CD4-positive, alpha-beta memory T cell (primary cell): ENCODE results near the gene STKLD1. TPM values are rescaled to one million over a fixed set of nuclear protein-coding genes. Genes with fewer than 3 reads are reported as not detected.

Source experiments
- CTCF ChIA-PET: fragments of 350-600 bp; sonication (Branson Sonifier 250); formaldehyde crosslinking; loops from one replicate; lab custom pipeline; 2021; ENCODE audit warnings: inconsistent platforms; ENCODE audit not compliant: partially characterized antibody; lab: Charles Lee
- POLR2A ChIA-PET: fragments of 350-600 bp; sonication (Branson Sonifier 250); formaldehyde crosslinking; loops from one replicate; lab custom pipeline; 2021; ENCODE audit not compliant: partially characterized antibody; lab: Charles Lee
- DNase-seq, 5 donors: peaks; one replicate each; pipeline versions ENCODE4 v3.0.0 to v3.0.0-alpha.2; 2020 to 2022; ENCODE audit warnings: mixed read lengths in 1 of 5
- H3K27ac ChIP-seq: one replicate; pipeline ENCODE4 v1.7.0; 2013; ENCODE audit warnings: low read depth, low read length
- H3K27me3 ChIP-seq: 2 replicates; pipeline ENCODE4 v1.7.0; 2013; ENCODE audit warnings: mild to moderate bottlenecking, low read length, moderate library complexity; ENCODE audit not compliant: insufficient read depth
- H3K36me3 ChIP-seq: 2 replicates; pipeline ENCODE4 v1.7.0; 2013; ENCODE audit warnings: mild to moderate bottlenecking, low read length, moderate library complexity; ENCODE audit not compliant: insufficient read depth
- H3K4me1 ChIP-seq: 2 replicates; pipeline ENCODE4 v1.7.0; 2013; ENCODE audit warnings: mild to moderate bottlenecking, low read length, moderate library complexity; ENCODE audit not compliant: insufficient read depth
- H3K4me3 ChIP-seq, 2 donors: one replicate each; pipeline ENCODE4 v1.7.0; 2013; ENCODE audit warnings: low read length in 2 of 2, mild to moderate bottlenecking in 1 of 2
- H3K9me3 ChIP-seq, 2 donors: one replicate each; pipeline ENCODE4 v1.7.0; 2013; ENCODE audit warnings: low read length in 2 of 2, control low read depth in 1 of 2; ENCODE audit not compliant: control insufficient read depth in 1 of 2
- H3K27ac Mint-ChIP-seq, 7 donors: one replicate each; pipeline ENCODE4 v1.8.0; 2020 to 2021; ENCODE audit warnings: mixed read lengths in 7 of 7, mild to moderate bottlenecking in 6 of 7, inconsistent platforms in 3 of 7, moderate library complexity in 3 of 7
- H3K27me3 Mint-ChIP-seq, 2 donors: one replicate each; pipeline ENCODE4 v1.8.0; 2020 to 2021; ENCODE audit warnings: mixed read lengths in 2 of 2
- H3K36me3 Mint-ChIP-seq, 2 donors: one replicate each; pipeline ENCODE4 v1.8.0; 2020 to 2021; ENCODE audit warnings: mixed read lengths in 2 of 2, inconsistent platforms in 1 of 2, mild to moderate bottlenecking in 1 of 2
- H3K4me1 Mint-ChIP-seq, 4 donors: one replicate each; pipeline ENCODE4 v1.8.0; 2020 to 2021; ENCODE audit warnings: mixed read lengths in 4 of 4, mild to moderate bottlenecking in 1 of 4
- H3K4me3 Mint-ChIP-seq, 8 donors: one replicate each; pipeline ENCODE4 v1.8.0; 2020 to 2021; ENCODE audit warnings: mixed read lengths in 8 of 8, mild to moderate bottlenecking in 7 of 8, moderate library complexity in 6 of 8, inconsistent platforms in 3 of 8
- H3K9me3 Mint-ChIP-seq, 8 donors: one replicate each; pipeline ENCODE4 v1.8.0; 2020 to 2021; ENCODE audit warnings: mixed read lengths in 8 of 8, mild to moderate bottlenecking in 5 of 8, inconsistent platforms in 3 of 8, moderate library complexity in 1 of 8
- intact Hi-C: fragments of 100-400 bp; cut with micrococcal nuclease; formaldehyde crosslinking; loops from one replicate; pipeline ENCODE4 v1.15.1; 2023
- polyA plus RNA-seq, 2 donors: library from polyadenylated mRNA; unstranded; fragments of 300-500 nt; fragmentation: Illumina TruSeq; gene quantifications; one replicate each; pipeline ENCODE4 v1.2.3, GENCODE V29; 2021
- total RNA-seq, 2 experiments: library from RNA; stranded (reverse); gene quantifications; one replicate each; pipeline ENCODE4 v1.2.3, GENCODE V29; 2021

The STKLD1 gene
- total and polyA plus RNA-seq, 4 experiments from 2014 or later = 1.4 to 2.1 (median 1.5) TPM; not detected in 1

DNA sequence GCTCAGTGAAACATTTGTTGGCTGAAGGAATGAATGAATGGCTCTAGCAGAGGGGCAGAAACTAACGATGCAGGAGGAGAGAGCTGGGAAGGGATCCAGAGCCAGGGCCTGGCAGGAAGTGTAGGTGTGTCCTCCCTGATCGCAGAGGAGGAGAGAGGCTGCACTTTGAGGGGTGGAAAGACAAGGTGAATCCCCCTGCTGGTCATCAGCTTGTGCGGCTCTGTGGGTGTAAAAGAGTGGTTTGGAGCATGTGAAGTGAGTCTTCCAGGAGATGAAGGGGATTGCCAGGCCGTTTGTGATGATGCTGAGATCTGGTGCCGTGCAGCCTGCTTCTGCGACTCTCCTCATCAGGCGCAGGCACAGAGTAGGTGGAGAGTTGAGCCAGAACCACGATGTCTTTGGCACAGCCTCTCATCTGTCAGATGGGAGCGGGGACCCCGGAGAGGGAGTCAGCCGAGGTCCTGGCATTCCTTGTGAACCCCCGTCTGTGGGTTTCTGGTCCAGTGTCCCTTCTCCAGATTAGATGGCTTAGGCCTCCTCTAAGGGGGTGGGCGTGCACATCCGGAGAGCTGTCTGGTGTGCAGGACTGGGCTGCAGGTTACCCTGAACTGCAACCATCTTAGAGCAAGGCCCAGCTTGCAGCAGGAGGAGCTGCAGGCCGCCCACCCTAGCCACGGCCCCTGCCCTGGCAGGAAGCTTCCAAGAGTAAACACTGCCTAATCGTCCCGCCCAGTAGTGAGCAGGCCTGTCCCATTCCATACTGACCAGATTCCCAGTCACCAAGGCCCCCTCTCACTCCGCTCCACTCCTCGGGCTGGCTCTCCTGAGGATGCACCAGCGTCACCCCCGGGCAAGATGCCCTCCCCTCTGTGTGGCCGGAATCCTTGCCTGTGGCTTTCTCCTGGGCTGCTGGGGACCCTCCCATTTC is 45.7 kb downstream of the STKLD1 start, which contains the start of gene ADAMTS13:
Gene ADAMTS13 (plus strand): TSS at position 753 of the 928 bp plus-strand sequence. CDS start 77 bp downstream, at position 830.
- Mint-ChIP-seq H3K4me1 (peaks cover 16 to 40% (median 25%) of the 10 kb centered on the region in 4 donors), H3K27me3 (peaks cover 4 to 5% of the 10 kb centered on the region in 2 donors), H3K4me3 (no peak within 1 kb of the TSS), H3K36me3 (peaks cover 0 to 3% of the 10 kb centered on the region in 2 donors), H3K27ac (peak within 1 kb of the TSS in 6 of 7 donors; percentile 40 to 77 (median 58)), H3K9me3 (peaks cover 0 to 2% (median 0%) of the 10 kb centered on the region in 8 donors)
- Histone ChIP-seq H3K27ac (no peak within 1 kb of the TSS), H3K9me3 (no peaks in the 10 kb centered on the region), H3K36me3 (no peaks in the 10 kb centered on the region), H3K4me3 (no peak within 1 kb of the TSS), H3K4me1 (peaks cover 5% of the 10 kb centered on the region), H3K27me3 (peaks cover 6% of the 10 kb centered on the region)
- intact Hi-C loops = no loop called here
- CTCF ChIA-PET = no interaction called here
- DNase-seq = peak in 1 of 5 donors; percentile 55
- POLR2A ChIA-PET = no interaction called here

DNA sequence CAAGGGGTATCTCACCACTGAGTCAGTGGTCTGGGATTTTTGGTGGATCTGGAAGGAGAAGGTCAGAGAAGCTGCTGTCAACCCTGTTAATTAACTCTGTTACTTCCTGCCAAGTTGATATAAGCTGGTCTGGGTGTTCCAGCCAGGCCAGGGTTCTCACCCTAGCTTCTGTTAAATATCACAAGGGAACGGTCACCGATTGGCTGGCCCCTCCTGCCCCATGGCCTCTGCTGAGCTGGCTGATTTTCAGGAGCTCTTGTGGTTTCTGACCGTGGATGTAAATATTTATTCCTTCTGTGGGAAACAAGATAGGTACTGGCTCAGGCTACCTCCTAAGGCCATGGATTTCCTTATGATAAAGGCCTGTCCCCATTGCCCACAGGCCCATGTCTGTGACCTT is 47.0 kb downstream of the STKLD1 start:
- H3K27ac Mint-ChIP-seq = peak overlapping the region in 1 of 7 donors; percentile 50
- H3K9me3 ChIP-seq = no peaks in the 10 kb centered on the region
- peaks cover 0 to 2% (median 0%) of the 10 kb centered on the region in 8 donors for H3K9me3 Mint-ChIP-seq
- H3K27me3 Mint-ChIP-seq = peaks cover 9 to 13% of the 10 kb centered on the region in 2 donors
- H3K4me3 Mint-ChIP-seq = no peak overlapping the region
- ChIA-PET POLR2A (no interaction called here), CTCF (no interaction called here)
- intact Hi-C loops = no loop called here
- no peak overlapping the region for H3K27ac ChIP-seq
- no peaks in the 10 kb centered on the region for H3K36me3 ChIP-seq
- H3K4me3 ChIP-seq = no peak overlapping the region
- DNase-seq = no peak
- H3K4me1 Mint-ChIP-seq = peaks cover 14 to 31% (median 23%) of the 10 kb centered on the region in 4 donors
- H3K36me3 Mint-ChIP-seq = no peaks in the 10 kb centered on the region
- H3K4me1 ChIP-seq = no peaks in the 10 kb centered on the region
- peaks cover 6% of the 10 kb centered on the region for H3K27me3 ChIP-seq

DNA sequence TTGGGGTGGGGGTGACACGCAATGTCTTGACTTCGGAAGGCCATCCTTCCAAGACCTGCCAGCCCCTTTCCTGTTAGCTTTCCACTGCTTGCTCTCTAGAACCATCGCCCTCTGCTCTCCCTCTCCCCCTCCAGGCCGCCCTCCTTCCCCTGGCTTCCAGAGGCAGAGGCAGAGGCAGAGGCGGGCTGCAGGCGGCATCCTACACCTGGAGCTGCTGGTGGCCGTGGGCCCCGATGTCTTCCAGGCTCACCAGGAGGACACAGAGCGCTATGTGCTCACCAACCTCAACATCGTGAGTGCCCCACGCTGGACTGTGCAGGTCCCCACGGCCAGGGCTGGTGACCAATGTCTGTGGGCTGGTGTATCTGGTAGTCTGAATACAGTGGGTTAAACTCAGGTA is 48.0 kb downstream of the STKLD1 start:
- H3K4me1 Mint-ChIP-seq = peaks cover 10 to 21% (median 17%) of the 10 kb centered on the region in 4 donors
- no peaks in the 10 kb centered on the region for H3K36me3 Mint-ChIP-seq
- no peak overlapping the region for H3K4me3 ChIP-seq
- CTCF ChIA-PET = no interaction called here
- peaks cover 6% of the 10 kb centered on the region for H3K27me3 ChIP-seq
- DNase-seq = no peak
- no peaks in the 10 kb centered on the region for H3K9me3 ChIP-seq
- intact Hi-C loops = no loop called here
- H3K4me3 Mint-ChIP-seq = no peak overlapping the region
- H3K9me3 Mint-ChIP-seq = peaks cover 0 to 2% (median 0%) of the 10 kb centered on the region in 8 donors
- peaks cover 9 to 13% of the 10 kb centered on the region in 2 donors for H3K27me3 Mint-ChIP-seq
- H3K27ac ChIP-seq = no peak overlapping the region
- no peaks in the 10 kb centered on the region for H3K4me1 ChIP-seq
- POLR2A ChIA-PET = no interaction called here
- no peaks in the 10 kb centered on the region for H3K36me3 ChIP-seq
- H3K27ac Mint-ChIP-seq = no peak overlapping the region

- Histone ChIP-seq H3K27me3 (peaks cover 6% of the 10 kb centered on the region), H3K36me3 (no peaks in the 10 kb centered on the region), H3K4me1 (no peaks in the 10 kb centered on the region), H3K9me3 (no peaks in the 10 kb centered on the region), H3K4me3 (no peak overlapping the region), H3K27ac (no peak overlapping the region)
- no peak overlapping the region for H3K27ac Mint-ChIP-seq
- intact Hi-C loops = no loop called here
- peaks cover 10 to 14% of the 10 kb centered on the region in 2 donors for H3K27me3 Mint-ChIP-seq
- POLR2A ChIA-PET = no interaction called here
- H3K9me3 Mint-ChIP-seq = no peaks in the 10 kb centered on the region
- CTCF ChIA-PET = no interaction called here
- H3K4me1 Mint-ChIP-seq = peaks cover 7 to 19% (median 13%) of the 10 kb centered on the region in 4 donors
- H3K36me3 Mint-ChIP-seq = no peaks in the 10 kb centered on the region
- H3K4me3 Mint-ChIP-seq = peak overlapping the region in 1 of 8 donors; percentile 21
- no peak for DNase-seq
These were observed 49.0 kb downstream of the STKLD1 start for GRCh38 chr9:133425049-133425632.

- no peaks in the 10 kb centered on the region for H3K36me3 Mint-ChIP-seq
- no peaks in the 10 kb centered on the region for H3K9me3 ChIP-seq
- no peaks in the 10 kb centered on the region for H3K36me3 ChIP-seq
- DNase-seq = no peak
- intact Hi-C loops = no loop called here
- peaks cover 6% of the 10 kb centered on the region for H3K27me3 ChIP-seq
- H3K9me3 Mint-ChIP-seq = no peaks in the 10 kb centered on the region
- peaks cover 5 to 17% (median 10%) of the 10 kb centered on the region in 4 donors for H3K4me1 Mint-ChIP-seq
- peaks cover 12 to 17% of the 10 kb centered on the region in 2 donors for H3K27me3 Mint-ChIP-seq
- ChIA-PET CTCF (no interaction called here), POLR2A (no interaction called here)
- H3K4me1 ChIP-seq = no peaks in the 10 kb centered on the region
- no peak overlapping the region for H3K27ac ChIP-seq
- no peak overlapping the region for H3K4me3 ChIP-seq
- H3K4me3 Mint-ChIP-seq = no peak overlapping the region
- H3K27ac Mint-ChIP-seq = no peak overlapping the region
These were observed 49.8 kb downstream of the STKLD1 start for GRCh38 chr9:133426011-133426410.

DNA sequence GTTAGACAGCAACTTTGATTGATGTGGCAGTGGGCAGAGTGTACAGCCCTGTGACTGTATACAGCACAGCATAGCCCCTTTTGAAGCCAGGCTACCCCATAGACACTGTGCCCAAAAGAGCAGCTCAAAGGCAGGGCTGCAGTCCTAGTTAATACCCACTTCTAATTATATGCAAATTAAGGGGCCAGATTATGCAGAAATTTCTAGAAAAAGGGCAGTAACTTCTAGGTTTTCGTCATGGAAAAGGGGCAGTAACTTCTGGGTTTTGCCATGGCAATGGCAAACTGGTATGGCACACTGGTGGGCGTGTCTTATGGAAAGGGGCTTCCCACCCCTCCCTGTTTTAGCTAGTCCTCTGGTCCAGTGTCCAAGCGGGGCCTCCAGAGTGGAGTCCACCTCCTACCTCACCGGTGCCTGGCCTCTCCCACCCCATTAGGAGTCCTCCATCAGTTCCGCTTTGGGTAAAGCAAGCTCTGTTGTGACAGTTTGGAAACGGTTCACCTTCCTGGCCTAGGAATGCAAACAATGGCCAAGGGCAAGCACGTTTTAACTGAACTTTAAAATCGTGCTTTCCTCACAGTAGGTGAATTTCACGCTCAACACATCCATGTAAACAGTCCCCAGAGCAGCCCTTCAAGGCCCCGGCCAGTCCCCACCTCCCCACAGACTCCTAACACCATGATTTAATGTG is 51.6 kb downstream of the STKLD1 start:
- ChIA-PET POLR2A (no interaction called here), CTCF (no interaction called here)
- intact Hi-C loops = no loop called here
- Mint-ChIP-seq H3K27me3 (peaks cover 13 to 17% of the 10 kb centered on the region in 2 donors), H3K4me1 (peaks cover 3 to 8% (median 4%) of the 10 kb centered on the region in 4 donors), H3K9me3 (no peaks in the 10 kb centered on the region), H3K36me3 (no peaks in the 10 kb centered on the region), H3K27ac (peak overlapping the region in 1 of 7 donors; percentile 62), H3K4me3 (peak overlapping the region in 7 of 8 donors; percentile 20 to 68 (median 46))
- Histone ChIP-seq H3K4me3 (peak overlapping the region in 1 of 2 donors; percentile 32), H3K27ac (no peak overlapping the region), H3K36me3 (no peaks in the 10 kb centered on the region), H3K9me3 (no peaks in the 10 kb centered on the region), H3K27me3 (peaks cover 6% of the 10 kb centered on the region), H3K4me1 (no peaks in the 10 kb centered on the region)
- DNase-seq = no peak
